Fibroblast of lung (primary cell): ENCODE data around the gene TNS1. TPM values are rescaled to one million over a fixed set of nuclear protein-coding genes. Genes with fewer than 3 reads are reported as not detected.

ENCODE experiments used
- DNase-seq, 2 donors: peaks; one replicate each; pipeline versions ENCODE4 v3.0.0 to v3.0.0-alpha.2; 2010; ENCODE audit warnings: low read depth in 2 of 2
- H2AFZ ChIP-seq: 2 replicates; pipeline ENCODE4 v1.5.1; 2012; ENCODE audit warnings: low read length, control low read depth, inconsistent platforms
- H3K27ac ChIP-seq: 2 replicates; pipeline ENCODE4 v1.5.1; 2011; ENCODE audit warnings: low read length, control low read depth; ENCODE audit not compliant: insufficient read depth
- H3K27me3 ChIP-seq: 2 replicates; pipeline ENCODE4 v1.5.1; 2011; ENCODE audit warnings: mild to moderate bottlenecking, low read length; ENCODE audit not compliant: control insufficient read depth, insufficient read depth
- H3K36me3 ChIP-seq: 2 replicates; pipeline ENCODE4 v1.5.1; 2011; ENCODE audit warnings: low read length; ENCODE audit not compliant: control insufficient read depth, insufficient read depth
- H3K4me1 ChIP-seq: 2 replicates; pipeline ENCODE4 v1.5.1; 2011; ENCODE audit warnings: low read length; ENCODE audit not compliant: control insufficient read depth, insufficient read depth; ENCODE audit errors: extremely low read depth
- H3K4me2 ChIP-seq: 2 replicates; pipeline ENCODE4 v1.5.1; 2011; ENCODE audit warnings: low read length, control low read depth; ENCODE audit not compliant: insufficient read depth; ENCODE audit errors: extremely low read depth
- H3K4me3 ChIP-seq, 4 experiments: fragments of 200-600 bp in 1 of 4; sonication (generic) in 1 of 4; replicated peaks in 1 of 4; 2 replicates each; pipeline ENCODE4 v1.5.1; 2011 to 2016; ENCODE audit warnings: low read length in 4 of 4, low read depth in 3 of 4, mild to moderate bottlenecking in 3 of 4, control low read depth in 2 of 4, inconsistent platforms in 1 of 4, mixed read lengths in 1 of 4; ENCODE audit not compliant: insufficient read depth in 1 of 4; ENCODE audit errors: control extremely low read depth in 1 of 4
- H3K79me2 ChIP-seq: 2 replicates; pipeline ENCODE4 v1.5.1; 2012; ENCODE audit warnings: mild to moderate bottlenecking, low read length, inconsistent platforms; ENCODE audit not compliant: control insufficient read depth, insufficient read depth
- H3K9ac ChIP-seq: 2 replicates; pipeline ENCODE4 v1.5.1; 2011; ENCODE audit warnings: mild to moderate bottlenecking, low read length, control low read depth; ENCODE audit not compliant: insufficient read depth
- H3K9me3 ChIP-seq: 2 replicates; pipeline ENCODE4 v1.5.1; 2012; ENCODE audit warnings: low read depth, low read length; ENCODE audit not compliant: control insufficient read depth, insufficient read depth
- H4K20me1 ChIP-seq: 2 replicates; pipeline ENCODE4 v1.5.1; 2011; ENCODE audit warnings: low read length; ENCODE audit not compliant: control insufficient read depth, insufficient read depth; ENCODE audit errors: extremely low read depth
- CTCF ChIP-seq, 2 donors: IDR thresholded peaks in 1 of 2; conservative IDR thresholded peaks in 1 of 2; 1 replicate in 1 of 2; 2 replicates in 1 of 2; pipeline ENCODE4 v1.5.1; 2011 to 2012; ENCODE audit warnings: low read length in 2 of 2, control low read depth in 1 of 2, inconsistent platforms in 1 of 2, low read depth in 1 of 2, mild to moderate bottlenecking in 1 of 2
- EZH2 ChIP-seq: IDR thresholded peaks from 2 replicates; pipeline ENCODE4 v1.5.1; 2012; ENCODE audit warnings: low read length, control low read depth, mild to moderate bottlenecking; ENCODE audit errors: missing control alignments
- polyA plus RNA-seq, 2 donors: library from polyadenylated mRNA; depleted of rRNA in 1 of 2; stranded (reverse) in 1 of 2; unstranded in 1 of 2; fragments of >200 nt; gene quantifications; 2 replicates each; pipeline ENCODE4 v1.2.1, GENCODE V29; 2011 to 2012; ENCODE audit warnings: missing spikeins in 1 of 2
- total RNA-seq: library from RNA; depleted of rRNA; stranded (reverse); fragments of >200 nt; gene quantifications from 2 replicates; pipeline ENCODE4 v1.2.1, GENCODE V29; 2014

TNS1 gene
- total and polyA plus RNA-seq, 2 donors (not counting 1 experiment from before 2014, with no cell fraction given) = 44.4 to 47.1 TPM

GRCh38 chr2:217897816-217898806 is 104.7 kb downstream of the TNS1 start:
- no peaks in the 10 kb centered on the region for H3K9me3 ChIP-seq
- no peaks in the 10 kb centered on the region for H4K20me1 ChIP-seq
- no peak for TF ChIP-seq CTCF (conservative IDR thresholded peaks at IDR 0.05 in 1 of 2, IDR thresholded peaks at IDR 0.05 in 1 of 2; ENCODE audit: low read depth in 1 of 2, low read length in 2 of 2)
- TF ChIP-seq EZH2 = no peak
- peaks cover 23% of the 10 kb centered on the region for H3K36me3 ChIP-seq
- H3K79me2 ChIP-seq = peaks cover 18% of the 10 kb centered on the region
- no peaks in the 10 kb centered on the region for H3K27me3 ChIP-seq
- no peak for DNase-seq
- H3K27ac ChIP-seq = no peak overlapping the region
- H3K9ac ChIP-seq = no peak overlapping the region
- H3K4me1 ChIP-seq = peaks cover 32% of the 10 kb centered on the region
- no peak overlapping the region for H3K4me2 ChIP-seq
- no peak overlapping the region for H2AFZ ChIP-seq
- H3K4me3 ChIP-seq = no peak overlapping the region

- no peaks in the 10 kb centered on the region for H4K20me1 ChIP-seq
- no peak overlapping the region for H3K4me2 ChIP-seq
- peaks cover 23% of the 10 kb centered on the region for H3K4me1 ChIP-seq
- H3K9ac ChIP-seq = no peak overlapping the region
- H3K27ac ChIP-seq = no peak overlapping the region
- H3K4me3 ChIP-seq = no peak overlapping the region
- no peak for TF ChIP-seq CTCF (conservative IDR thresholded peaks at IDR 0.05 in 1 of 2, IDR thresholded peaks at IDR 0.05 in 1 of 2; ENCODE audit: low read depth in 1 of 2, low read length in 2 of 2)
- TF ChIP-seq EZH2 = no peak
- H3K79me2 ChIP-seq = peaks cover 18% of the 10 kb centered on the region
- H3K36me3 ChIP-seq = peaks cover 27% of the 10 kb centered on the region
- H3K9me3 ChIP-seq = no peaks in the 10 kb centered on the region
- no peaks in the 10 kb centered on the region for H3K27me3 ChIP-seq
- H2AFZ ChIP-seq = no peak overlapping the region
- DNase-seq = no peak
Observed at GRCh38 chr2:217897091-217897715, 105.6 kb downstream of the TNS1 start.

GRCh38 chr2:217895070-217895635 is 107.6 kb downstream of the TNS1 start:
- Histone ChIP-seq H3K36me3 (peaks cover 28% of the 10 kb centered on the region), H3K79me2 (peaks cover 10% of the 10 kb centered on the region)

More at GRCh38 chr2:217895070-217895635, 107.6 kb downstream of the TNS1 start:
- Histone ChIP-seq H2AFZ (no peak overlapping the region), H3K27me3 (no peaks in the 10 kb centered on the region), H3K4me1 (peaks cover 18% of the 10 kb centered on the region), H3K4me2 (no peak overlapping the region), H3K9me3 (no peaks in the 10 kb centered on the region), H3K4me3 (no peak overlapping the region), H4K20me1 (no peaks in the 10 kb centered on the region), H3K9ac (no peak overlapping the region), H3K27ac (no peak overlapping the region)
- no peak for DNase-seq
- no peak for TF ChIP-seq EZH2
- no peak for TF ChIP-seq CTCF (conservative IDR thresholded peaks at IDR 0.05 in 1 of 2, IDR thresholded peaks at IDR 0.05 in 1 of 2; ENCODE audit: low read depth in 1 of 2, low read length in 2 of 2)
